ENCODE data around the gene CYP4F11. TPM values are rescaled to one million over a fixed set of nuclear protein-coding genes. Genes with fewer than 3 reads are reported as not detected.
"Not testable (repeated sequence)": the region's sequence is repeated elsewhere in the genome, so short reads cannot be mapped to it uniquely, and the experiment has no call there.

CYP4F11 gene
- total RNA-seq, 4 donors from 2014 or later: 0.12 to 1.4 (median 0.66) TPM

- no peak for DNase-seq (ENCODE audit: low spot score in 2 of 2)
- intact Hi-C loops (cut with DNase I; ENCODE audit: low total_unique reads): no loop called here
- no peak overlapping the region for H3K4me3 ChIP-seq (ENCODE audit: low read depth, poor library complexity, severe bottlenecking)
- 65 to 81% methylated on average over 4 of the region's 4 CpGs for WGBS, 2 donors
- TF ChIP-seq CTCF (IDR thresholded peaks at IDR 0.05) (no peak), POLR2A (IDR thresholded peaks at IDR 0.05) (no peak)
Observed at GRCh38 chr19:15895876-15896430, 38.4 kb downstream of the CYP4F11 start.

- TF ChIP-seq POLR2A (IDR thresholded peaks at IDR 0.05) (no peak), CTCF (IDR thresholded peaks at IDR 0.05) (no peak)
- 66 to 91% methylated on average over 2 of the region's 2 CpGs for WGBS, 2 donors
Observed at GRCh38 chr19:15894359-15894758, 40.0 kb downstream of the CYP4F11 start.

GRCh38 chr19:15893477-15893876, 40.9 kb downstream of the CYP4F11 start:
- 43 to 59% methylated on average over 7 of the region's 7 CpGs for WGBS, 2 donors
- TF ChIP-seq CTCF (IDR thresholded peaks at IDR 0.05) (no peak), POLR2A (IDR thresholded peaks at IDR 0.05) (no peak)
- intact Hi-C loops (cut with DNase I; ENCODE audit: low total_unique reads): no loop called here
- no peak overlapping the region for H3K4me3 ChIP-seq (ENCODE audit: low read depth, poor library complexity, severe bottlenecking)
- no peak for DNase-seq (ENCODE audit: low spot score in 2 of 2)

More at GRCh38 chr19:15894359-15894758, 40.0 kb downstream of the CYP4F11 start:
- DNase-seq (ENCODE audit: low spot score in 2 of 2): no peak
- intact Hi-C loops (cut with DNase I; ENCODE audit: low total_unique reads): no loop called here
- no peak overlapping the region for H3K4me3 ChIP-seq (ENCODE audit: low read depth, poor library complexity, severe bottlenecking)

- no peak for TF ChIP-seq CTCF (IDR thresholded peaks at IDR 0.05)
- TF ChIP-seq POLR2A (IDR thresholded peaks at IDR 0.05): no peak
- WGBS, 2 donors: 78 to 81% methylated on average over 6 of the region's 6 CpGs
- intact Hi-C loops (cut with DNase I; ENCODE audit: low total_unique reads): no loop called here
- DNase-seq (ENCODE audit: low spot score in 2 of 2): no peak
- H3K4me3 ChIP-seq (ENCODE audit: low read depth, poor library complexity, severe bottlenecking): no peak overlapping the region
Observed at GRCh38 chr19:15892012-15892411, 42.3 kb downstream of the CYP4F11 start.

GRCh38 chr19:15891434-15891833, 42.9 kb downstream of the CYP4F11 start:
- intact Hi-C loops (cut with DNase I; ENCODE audit: low total_unique reads): no loop called here
- TF ChIP-seq CTCF (IDR thresholded peaks at IDR 0.05) (no peak), POLR2A (IDR thresholded peaks at IDR 0.05) (no peak)
- no peak for DNase-seq (ENCODE audit: low spot score in 2 of 2)
- no peak overlapping the region for H3K4me3 ChIP-seq (ENCODE audit: low read depth, poor library complexity, severe bottlenecking)
- WGBS, 2 donors: 77 to 79% methylated on average over 6 of the region's 6 CpGs

- H3K4me3 ChIP-seq (ENCODE audit: low read depth, poor library complexity, severe bottlenecking); DNase-seq (ENCODE audit: low spot score in 2 of 2); intact Hi-C loops (cut with DNase I; ENCODE audit: low total_unique reads): not testable (repeated sequence)
- 87% methylated on average over 9 of the region's 9 CpGs for WGBS, 2 donors
Observed at GRCh38 chr19:15889339-15889738, 45.0 kb downstream of the CYP4F11 start.

Data from lower leg skin (tissue), 4 donors.